ENCODE data around the gene WFDC5.

DNA sequence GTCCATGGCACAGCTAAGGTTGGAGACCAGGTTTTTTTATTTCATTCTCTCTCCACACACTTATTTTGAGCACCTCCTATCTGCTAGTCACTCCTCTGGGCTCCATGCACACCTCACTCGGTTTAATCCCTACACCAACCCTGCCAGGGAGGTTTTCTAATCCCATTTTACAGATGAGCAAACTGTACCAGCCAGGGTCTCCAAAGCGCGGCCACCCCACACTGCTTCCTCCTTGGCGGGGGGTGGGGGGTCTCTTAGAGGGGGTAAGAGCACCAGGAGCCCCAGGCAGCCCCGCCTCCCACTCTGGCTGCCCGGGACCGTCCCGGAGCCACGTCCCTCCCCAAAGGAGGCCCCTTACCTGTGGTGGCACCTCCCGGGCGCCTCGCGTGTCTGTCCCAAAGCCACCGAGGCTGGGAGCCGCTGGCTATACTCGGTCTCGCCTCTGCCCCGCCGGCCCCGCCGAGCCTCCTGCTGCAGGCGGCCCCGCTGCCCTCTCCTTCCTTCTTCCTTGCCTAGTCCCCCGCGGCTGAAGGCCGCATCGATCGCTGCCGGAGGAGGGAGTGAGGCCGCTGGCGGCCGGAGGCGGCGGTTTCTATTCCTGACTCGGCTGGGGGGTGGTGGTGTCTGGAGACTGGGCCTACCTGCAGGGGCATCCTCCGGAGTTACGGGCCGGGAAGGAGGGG is 14.3 kb downstream of the WFDC5 start, which contains the start of gene KCNS1:
- TF ChIP-seq SP1 (CRISPR knock-in tag; conservative IDR thresholded peaks at IDR 0.05), result no peak
- TF ChIP-seq E2F1 (CRISPR knock-in tag; IDR thresholded peaks at IDR 0.05), result no peak
- TF ChIP-seq, protein P1, sequence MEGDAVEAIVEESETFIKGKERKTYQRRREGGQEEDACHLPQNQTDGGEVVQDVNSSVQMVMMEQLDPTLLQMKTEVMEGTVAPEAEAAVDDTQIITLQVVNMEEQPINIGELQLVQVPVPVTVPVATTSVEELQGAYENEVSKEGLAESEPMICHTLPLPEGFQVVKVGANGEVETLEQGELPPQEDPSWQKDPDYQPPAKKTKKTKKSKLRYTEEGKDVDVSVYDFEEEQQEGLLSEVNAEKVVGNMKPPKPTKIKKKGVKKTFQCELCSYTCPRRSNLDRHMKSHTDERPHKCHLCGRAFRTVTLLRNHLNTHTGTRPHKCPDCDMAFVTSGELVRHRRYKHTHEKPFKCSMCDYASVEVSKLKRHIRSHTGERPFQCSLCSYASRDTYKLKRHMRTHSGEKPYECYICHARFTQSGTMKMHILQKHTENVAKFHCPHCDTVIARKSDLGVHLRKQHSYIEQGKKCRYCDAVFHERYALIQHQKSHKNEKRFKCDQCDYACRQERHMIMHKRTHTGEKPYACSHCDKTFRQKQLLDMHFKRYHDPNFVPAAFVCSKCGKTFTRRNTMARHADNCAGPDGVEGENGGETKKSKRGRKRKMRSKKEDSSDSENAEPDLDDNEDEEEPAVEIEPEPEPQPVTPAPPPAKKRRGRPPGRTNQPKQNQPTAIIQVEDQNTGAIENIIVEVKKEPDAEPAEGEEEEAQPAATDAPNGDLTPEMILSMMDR (IDR thresholded peaks at IDR 0.05), result no peak
- TF ChIP-seq, protein P2, sequence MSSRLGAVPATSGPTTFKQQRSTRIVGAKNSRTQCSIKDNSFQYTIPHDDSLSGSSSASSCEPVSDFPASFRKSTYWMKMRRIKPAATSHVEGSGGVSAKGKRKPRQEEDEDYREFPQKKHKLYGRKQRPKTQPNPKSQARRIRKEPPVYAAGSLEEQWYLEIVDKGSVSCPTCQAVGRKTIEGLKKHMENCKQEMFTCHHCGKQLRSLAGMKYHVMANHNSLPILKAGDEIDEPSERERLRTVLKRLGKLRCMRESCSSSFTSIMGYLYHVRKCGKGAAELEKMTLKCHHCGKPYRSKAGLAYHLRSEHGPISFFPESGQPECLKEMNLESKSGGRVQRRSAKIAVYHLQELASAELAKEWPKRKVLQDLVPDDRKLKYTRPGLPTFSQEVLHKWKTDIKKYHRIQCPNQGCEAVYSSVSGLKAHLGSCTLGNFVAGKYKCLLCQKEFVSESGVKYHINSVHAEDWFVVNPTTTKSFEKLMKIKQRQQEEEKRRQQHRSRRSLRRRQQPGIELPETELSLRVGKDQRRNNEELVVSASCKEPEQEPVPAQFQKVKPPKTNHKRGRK (CRISPR knock-in tag; IDR thresholded peaks at IDR 0.05; ENCODE audit: borderline replicate concordance), result no peak
- no peak for TF ChIP-seq ETV6 (CRISPR knock-in tag; IDR thresholded peaks at IDR 0.05)
- TF ChIP-seq JUN (CRISPR knock-in tag; IDR thresholded peaks at IDR 0.05), result no peak
- TF ChIP-seq, protein P3, sequence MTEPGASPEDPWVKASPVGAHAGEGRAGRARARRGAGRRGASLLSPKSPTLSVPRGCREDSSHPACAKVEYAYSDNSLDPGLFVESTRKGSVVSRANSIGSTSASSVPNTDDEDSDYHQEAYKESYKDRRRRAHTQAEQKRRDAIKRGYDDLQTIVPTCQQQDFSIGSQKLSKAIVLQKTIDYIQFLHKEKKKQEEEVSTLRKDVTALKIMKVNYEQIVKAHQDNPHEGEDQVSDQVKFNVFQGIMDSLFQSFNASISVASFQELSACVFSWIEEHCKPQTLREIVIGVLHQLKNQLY (CRISPR knock-in tag; IDR thresholded peaks at IDR 0.05), result no peak
- TF ChIP-seq, protein P4, sequence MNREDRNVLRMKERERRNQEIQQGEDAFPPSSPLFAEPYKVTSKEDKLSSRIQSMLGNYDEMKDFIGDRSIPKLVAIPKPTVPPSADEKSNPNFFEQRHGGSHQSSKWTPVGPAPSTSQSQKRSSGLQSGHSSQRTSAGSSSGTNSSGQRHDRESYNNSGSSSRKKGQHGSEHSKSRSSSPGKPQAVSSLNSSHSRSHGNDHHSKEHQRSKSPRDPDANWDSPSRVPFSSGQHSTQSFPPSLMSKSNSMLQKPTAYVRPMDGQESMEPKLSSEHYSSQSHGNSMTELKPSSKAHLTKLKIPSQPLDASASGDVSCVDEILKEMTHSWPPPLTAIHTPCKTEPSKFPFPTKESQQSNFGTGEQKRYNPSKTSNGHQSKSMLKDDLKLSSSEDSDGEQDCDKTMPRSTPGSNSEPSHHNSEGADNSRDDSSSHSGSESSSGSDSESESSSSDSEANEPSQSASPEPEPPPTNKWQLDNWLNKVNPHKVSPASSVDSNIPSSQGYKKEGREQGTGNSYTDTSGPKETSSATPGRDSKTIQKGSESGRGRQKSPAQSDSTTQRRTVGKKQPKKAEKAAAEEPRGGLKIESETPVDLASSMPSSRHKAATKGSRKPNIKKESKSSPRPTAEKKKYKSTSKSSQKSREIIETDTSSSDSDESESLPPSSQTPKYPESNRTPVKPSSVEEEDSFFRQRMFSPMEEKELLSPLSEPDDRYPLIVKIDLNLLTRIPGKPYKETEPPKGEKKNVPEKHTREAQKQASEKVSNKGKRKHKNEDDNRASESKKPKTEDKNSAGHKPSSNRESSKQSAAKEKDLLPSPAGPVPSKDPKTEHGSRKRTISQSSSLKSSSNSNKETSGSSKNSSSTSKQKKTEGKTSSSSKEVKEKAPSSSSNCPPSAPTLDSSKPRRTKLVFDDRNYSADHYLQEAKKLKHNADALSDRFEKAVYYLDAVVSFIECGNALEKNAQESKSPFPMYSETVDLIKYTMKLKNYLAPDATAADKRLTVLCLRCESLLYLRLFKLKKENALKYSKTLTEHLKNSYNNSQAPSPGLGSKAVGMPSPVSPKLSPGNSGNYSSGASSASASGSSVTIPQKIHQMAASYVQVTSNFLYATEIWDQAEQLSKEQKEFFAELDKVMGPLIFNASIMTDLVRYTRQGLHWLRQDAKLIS (CRISPR knock-in tag; IDR thresholded peaks at IDR 0.05; ENCODE audit: borderline replicate concordance), result no peak
- TF ChIP-seq FOXP1 (CRISPR knock-in tag; IDR thresholded peaks at IDR 0.05; ENCODE audit: borderline replicate concordance), result no peak
- no peak for TF ChIP-seq CREB1 (CRISPR knock-in tag; IDR thresholded peaks at IDR 0.05)
- TF ChIP-seq, protein P5, sequence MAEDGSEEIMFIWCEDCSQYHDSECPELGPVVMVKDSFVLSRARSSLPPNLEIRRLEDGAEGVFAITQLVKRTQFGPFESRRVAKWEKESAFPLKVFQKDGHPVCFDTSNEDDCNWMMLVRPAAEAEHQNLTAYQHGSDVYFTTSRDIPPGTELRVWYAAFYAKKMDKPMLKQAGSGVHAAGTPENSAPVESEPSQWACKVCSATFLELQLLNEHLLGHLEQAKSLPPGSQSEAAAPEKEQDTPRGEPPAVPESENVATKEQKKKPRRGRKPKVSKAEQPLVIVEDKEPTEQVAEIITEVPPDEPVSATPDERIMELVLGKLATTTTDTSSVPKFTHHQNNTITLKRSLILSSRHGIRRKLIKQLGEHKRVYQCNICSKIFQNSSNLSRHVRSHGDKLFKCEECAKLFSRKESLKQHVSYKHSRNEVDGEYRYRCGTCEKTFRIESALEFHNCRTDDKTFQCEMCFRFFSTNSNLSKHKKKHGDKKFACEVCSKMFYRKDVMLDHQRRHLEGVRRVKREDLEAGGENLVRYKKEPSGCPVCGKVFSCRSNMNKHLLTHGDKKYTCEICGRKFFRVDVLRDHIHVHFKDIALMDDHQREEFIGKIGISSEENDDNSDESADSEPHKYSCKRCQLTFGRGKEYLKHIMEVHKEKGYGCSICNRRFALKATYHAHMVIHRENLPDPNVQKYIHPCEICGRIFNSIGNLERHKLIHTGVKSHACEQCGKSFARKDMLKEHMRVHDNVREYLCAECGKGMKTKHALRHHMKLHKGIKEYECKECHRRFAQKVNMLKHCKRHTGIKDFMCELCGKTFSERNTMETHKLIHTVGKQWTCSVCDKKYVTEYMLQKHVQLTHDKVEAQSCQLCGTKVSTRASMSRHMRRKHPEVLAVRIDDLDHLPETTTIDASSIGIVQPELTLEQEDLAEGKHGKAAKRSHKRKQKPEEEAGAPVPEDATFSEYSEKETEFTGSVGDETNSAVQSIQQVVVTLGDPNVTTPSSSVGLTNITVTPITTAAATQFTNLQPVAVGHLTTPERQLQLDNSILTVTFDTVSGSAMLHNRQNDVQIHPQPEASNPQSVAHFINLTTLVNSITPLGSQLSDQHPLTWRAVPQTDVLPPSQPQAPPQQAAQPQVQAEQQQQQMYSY (CRISPR knock-in tag; IDR thresholded peaks at IDR 0.05), result no peak
- no peak for TF ChIP-seq NR3C1 (CRISPR knock-in tag; conservative IDR thresholded peaks at IDR 0.05; ENCODE audit: low read depth)
